Measurements from ENCODE around the gene PDGFC.

The PDGFC gene

GRCh38 chr4:156972379-156973015 is 898 bp upstream of the PDGFC start:
- DNase-seq, result no peak

DNA sequence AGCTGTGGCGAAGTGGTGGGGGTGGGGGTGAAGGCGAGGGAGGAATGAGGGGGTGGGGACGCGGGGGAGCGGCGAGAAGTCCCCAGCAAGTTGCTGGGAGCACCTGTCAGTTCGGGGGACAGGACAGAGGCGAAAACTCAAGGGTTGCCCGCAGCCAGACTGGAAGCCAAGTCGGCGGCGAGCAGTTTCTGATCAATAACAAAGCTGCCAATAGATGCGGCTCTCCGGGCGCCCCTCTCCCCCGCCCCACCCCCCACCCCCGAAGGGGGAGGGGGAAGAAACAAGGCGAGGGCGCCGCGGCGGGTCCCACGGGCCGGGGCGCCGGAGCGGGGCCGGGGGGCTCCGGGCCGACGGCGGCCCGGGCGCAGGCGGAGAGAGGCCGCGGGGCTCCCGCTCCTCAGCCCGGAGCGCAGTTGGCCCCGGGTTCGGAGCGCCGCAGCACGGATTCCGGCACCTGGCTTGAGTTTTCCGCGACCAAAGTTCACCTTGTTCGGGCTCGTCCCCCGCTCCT is 379 bp downstream of the PDGFC start:
- no peak for DNase-seq

GRCh38 chr4:156970501-156971164 is 966 bp downstream of the PDGFC start:
- DNase-seq, result peak; percentile 77

GRCh38 chr4:156969911-156970310 is 1.7 kb downstream of the PDGFC start:
- DNase-seq, result no peak

- peak; percentile 16 for DNase-seq
Measured at GRCh38 chr4:156969101-156969500, 2.5 kb downstream of the PDGFC start.

DNA sequence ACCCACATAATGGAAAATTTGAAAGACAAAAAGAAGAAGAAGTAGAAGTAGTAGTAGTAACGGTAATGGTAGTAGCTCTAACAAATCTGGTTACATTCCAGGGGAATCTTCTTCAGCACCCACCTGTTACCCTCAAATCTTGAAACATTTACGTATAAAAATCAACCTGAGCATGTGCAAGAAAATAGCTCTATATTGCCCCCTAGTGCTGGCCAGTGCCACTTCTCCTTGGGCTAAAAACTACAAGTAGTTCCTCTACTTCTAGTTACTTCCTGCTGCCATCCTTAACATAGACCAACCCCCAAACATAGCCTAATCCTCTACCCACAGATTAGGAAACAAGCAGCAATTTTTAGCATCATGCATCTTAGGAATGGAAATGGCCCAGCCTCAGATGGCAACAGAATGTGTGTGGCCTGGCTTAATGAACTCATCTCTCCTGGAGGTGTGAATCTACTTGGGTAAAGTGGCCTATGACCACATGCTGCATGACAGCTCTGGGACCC is 3.1 kb downstream of the PDGFC start:
- peak; percentile 63 for DNase-seq

DNA sequence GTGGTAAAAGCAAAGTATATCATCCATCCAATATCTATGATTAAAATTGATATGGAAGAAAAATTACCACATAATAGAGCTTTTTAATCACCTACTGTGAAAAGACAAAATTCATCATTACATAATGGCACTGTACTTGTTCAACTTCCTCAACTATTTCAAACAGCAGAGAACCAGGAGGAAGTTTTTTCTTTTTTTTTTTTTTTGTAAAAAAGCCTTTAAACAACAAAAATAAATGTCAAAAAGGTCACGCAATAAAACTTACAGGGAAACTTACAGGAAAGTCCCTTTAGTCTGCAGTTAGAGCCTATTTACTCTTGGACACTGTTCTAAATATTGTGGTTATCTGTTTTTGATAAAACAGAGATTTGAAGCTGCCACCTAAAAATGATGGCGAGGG is 4.8 kb downstream of the PDGFC start:
- DNase-seq, result no peak

GRCh38 chr4:156963419-156963818 is 8.2 kb downstream of the PDGFC start:
- no peak for DNase-seq

DNA sequence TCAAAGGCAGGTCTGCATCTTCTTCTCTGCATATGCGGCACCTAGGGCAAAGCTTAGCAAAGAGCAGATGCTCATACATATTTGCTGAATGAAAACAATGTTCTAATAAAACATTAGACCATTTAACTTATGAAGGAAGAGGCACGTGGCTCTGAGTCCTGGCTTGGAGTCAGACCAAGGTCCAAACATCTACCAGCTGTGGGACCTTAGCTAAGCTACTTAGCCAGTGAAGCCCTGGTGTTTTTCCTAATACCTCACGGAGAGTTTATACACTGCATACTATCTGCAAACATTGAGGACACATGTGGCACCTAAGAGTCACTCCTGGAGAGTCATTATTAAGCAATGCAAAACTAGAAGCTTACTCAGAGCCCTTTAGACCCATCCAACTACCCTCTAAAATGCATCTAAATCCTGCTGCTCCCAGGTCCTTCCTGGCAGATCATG is 9.0 kb downstream of the PDGFC start:
- no peak for DNase-seq

DNA sequence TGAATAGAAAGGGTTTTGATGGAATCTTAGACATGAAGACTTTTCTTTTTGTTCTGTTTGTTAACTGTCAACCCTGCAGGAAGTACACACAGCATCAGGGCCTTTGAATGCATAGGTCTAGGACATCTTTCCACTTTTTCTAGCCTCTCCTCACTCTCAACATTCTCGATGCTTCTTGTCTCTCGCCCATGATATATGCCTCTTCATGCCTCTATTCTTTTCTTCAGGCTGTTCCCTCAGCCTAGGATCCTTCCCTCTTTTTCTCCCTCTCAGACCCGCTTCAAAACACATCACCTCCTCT is 9.6 kb downstream of the PDGFC start:
- DNase-seq, result no peak

DNA sequence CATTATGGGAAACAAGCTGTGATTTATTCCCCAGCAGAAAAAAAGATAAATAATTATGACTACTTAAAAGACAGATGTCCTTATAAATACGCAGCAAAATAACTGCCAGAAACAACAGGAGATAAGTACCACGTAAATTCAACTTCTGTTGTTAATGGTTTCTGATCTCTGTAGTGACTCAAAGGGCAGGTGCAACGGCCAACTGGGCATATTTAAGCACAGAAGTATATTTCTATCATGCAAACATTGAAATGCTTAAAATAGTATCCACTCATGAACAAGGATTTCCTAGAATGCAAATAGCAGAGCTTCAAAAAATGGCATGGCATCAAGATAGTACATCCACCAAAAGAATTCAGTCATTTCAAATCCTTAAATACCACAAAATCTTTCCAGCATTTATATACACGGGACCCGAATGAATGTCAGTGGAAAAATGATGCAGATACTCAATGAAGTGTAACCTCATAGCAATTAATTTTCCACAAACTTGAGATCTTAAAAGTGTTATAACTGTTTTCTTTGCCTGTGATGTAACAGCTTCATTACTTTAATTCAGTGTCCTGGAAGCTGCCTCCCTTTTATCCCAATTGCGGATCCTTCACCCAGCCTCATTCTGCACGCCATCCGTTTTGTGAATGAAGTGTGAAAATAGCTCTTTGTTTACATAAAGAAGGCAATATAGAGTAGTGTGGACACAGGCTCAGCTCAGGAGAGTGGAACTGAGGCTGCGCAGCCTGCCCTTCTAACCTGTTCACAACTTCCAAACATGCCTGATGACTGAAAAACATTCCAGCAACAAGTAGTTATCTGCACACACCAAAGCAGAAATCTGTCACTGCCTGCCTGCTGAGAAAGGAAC is 10.2 kb downstream of the PDGFC start:
- DNase-seq, result no peak

GRCh38 chr4:156959298-156959702 is 12.3 kb downstream of the PDGFC start:
- no peak for DNase-seq

DNA sequence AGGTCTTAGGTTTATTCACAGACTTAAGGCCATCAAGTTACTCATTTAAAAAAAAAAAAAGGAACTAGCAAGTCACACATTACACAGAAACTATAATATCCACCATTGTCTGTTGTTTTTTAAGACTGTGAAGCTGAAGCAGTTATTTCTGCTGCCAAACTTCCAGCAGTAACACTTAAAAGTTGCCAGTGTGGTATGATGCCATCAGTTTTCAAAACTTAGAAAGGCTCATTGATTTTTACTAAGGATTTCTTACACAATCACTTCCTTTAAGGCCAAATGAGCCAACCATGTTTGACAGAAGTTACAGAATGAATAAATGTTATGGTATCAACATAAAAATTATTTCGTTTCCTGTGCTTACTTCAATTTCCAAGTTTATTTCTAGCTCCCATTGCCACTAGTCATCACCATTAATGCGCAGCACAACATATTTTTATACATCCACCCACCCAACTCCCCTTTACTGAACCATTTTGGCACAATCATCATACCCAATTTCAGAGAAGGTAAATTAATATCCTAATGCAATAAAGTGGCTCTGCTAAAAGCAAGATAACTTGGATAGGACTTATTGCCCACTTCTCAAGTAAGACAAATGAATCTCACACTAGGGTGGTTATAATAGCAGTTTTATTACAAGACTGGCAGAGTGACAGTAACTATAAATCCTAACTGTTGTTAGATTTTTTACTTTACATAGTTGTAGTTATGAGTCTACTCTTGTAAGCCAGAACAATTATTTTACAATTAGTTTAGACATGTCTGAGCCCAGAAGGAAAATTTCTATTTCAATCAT is 13.1 kb downstream of the PDGFC start:
- no peak for DNase-seq

GRCh38 chr4:156957556-156957955 is 14.0 kb downstream of the PDGFC start:
- DNase-seq, result no peak

- DNase-seq, result no peak
Measured at GRCh38 chr4:156956826-156957368, 14.7 kb downstream of the PDGFC start.

DNA sequence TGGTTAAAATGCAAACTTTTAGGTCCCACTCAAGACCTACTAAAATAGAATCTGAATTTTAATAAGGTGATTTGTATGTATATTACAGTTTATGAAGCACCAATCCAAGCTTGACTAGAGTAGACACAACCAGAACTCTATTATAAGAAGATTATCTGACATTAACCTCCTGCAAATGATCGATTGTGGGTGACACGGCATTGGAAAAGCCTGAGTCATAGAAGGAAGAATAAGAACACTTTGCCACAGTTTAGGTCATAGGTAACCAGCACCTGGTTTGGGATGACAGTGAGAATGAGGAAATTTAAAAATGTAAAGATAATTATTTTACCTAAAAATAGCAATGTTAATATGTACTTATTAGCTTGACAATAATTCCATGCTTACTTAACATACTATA is 15.2 kb downstream of the PDGFC start:
- DNase-seq, result no peak

DNA sequence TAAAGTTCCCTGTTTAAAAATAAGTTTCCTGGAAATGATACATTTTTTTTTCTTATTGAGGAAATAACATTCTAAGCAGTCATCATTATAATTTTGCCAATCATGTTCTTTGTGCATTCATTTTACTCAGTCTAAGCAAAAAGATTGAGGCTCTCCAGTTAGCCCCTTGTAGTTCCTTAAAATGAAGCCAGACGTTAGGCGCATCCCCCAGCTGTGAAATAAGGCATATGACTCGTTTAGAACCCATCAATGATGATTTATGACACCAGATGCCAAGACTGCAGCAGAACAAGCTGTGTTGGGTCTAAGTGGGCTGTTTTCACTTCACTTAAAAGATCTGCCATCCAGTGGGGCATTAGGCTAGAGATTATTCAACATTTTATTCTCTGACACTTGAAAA is 17.0 kb downstream of the PDGFC start:
- DNase-seq, result no peak

DNA sequence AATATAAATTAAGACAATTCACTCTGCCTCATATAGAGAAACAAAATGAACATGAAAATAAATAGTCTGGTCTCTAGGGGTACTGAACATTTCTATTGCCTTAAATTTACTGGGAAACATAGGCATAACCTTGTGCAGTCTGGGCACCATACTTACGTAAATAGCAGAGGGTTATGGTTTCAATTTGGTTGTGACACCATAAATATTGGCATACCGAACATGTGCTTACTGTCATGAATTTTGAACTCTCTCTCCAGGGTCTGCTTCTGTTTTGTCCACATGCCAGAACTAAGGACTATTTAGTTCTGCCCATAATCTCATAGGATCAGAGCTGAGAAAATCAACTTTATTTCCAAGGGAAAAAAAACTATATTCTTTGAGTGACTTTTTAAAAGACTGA is 17.6 kb downstream of the PDGFC start:
- no peak for DNase-seq

- no peak for DNase-seq
Measured at GRCh38 chr4:156953001-156953400, 18.6 kb downstream of the PDGFC start.

DNA sequence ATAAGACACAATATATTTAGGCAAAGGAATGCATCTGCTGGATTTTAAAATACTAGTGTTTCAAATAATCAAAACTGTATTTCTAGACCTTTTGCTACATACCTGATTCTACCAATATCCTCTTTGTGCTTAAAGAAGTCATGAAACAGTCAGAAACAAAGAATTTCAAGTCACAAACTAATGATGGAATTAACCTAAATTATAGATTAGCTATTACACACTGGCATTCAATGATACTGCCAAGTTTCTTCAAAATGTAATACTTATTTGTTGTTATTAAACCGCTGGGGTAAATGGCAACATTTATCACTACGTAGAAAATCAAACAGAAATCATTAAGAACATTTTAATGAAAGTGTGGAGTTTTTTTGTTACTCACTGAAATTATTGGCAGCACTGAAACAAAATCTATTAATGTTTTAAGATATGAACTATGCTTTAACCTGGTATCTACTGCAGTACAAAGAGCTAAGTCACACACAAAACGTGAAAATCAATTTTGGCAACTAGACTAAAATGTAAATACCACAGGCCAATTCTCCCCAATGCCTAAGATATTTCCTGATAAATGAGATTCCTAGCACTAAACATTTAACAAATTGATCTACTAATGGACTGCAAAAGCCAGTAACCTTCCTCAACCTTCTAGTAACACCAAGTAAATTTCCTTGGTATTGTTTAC is 19.4 kb downstream of the PDGFC start:
- DNase-seq, result no peak

GRCh38 chr4:156950948-156951347 is 20.7 kb downstream of the PDGFC start:
- no peak for DNase-seq

DNA sequence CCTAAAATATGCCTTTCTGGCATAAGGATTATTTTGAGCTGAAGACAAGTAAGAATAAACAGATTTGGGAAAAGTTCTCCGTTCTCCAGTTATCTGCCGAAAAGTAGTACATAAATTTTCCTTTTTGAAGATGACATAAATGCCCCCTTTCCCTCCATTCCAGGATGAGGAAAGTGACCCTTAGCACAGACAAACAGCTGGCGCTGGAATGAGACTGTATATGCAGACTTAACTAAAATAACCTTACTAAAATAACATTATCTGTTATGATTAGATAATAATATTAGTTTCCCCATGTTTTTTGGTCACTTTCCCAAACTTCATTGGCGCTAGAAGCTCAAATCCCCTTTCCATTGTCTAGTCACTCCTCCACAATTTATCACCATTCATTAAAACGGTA is 21.5 kb downstream of the PDGFC start:
- DNase-seq, result no peak

Measured in retina (tissue), 1 donor.